Fibroblast of villous mesenchyme (primary cell): ENCODE results near the gene FAM136A. TPM values are rescaled to one million over a fixed set of nuclear protein-coding genes. Genes with fewer than 3 reads are reported as not detected.

Experiments
- DNase-seq: peaks from one replicate; pipeline ENCODE4 v3.0.0-alpha.2; 2010; ENCODE audit warnings: low read depth
- H3K4me3 ChIP-seq: 2 replicates; pipeline ENCODE4 v1.5.1; 2011; ENCODE audit warnings: low read depth, mild to moderate bottlenecking, low read length
- CTCF ChIP-seq: IDR thresholded peaks from 2 replicates; pipeline ENCODE4 v1.5.1; 2012; ENCODE audit warnings: low read depth, mild to moderate bottlenecking, low read length; ENCODE audit not compliant: insufficient read depth
- total RNA-seq: library from RNA; depleted of rRNA; stranded (reverse); fragments of >200 nt; gene quantifications from 2 replicates; pipeline ENCODE4 v1.2.3, GENCODE V29; 2012

Gene FAM136A
- 29.3 and 32.8 TPM in 2 replicates for total RNA-seq

- DNase-seq = peak; percentile 77
- peak within 1 kb of the TSS; percentile 90 for H3K4me3 ChIP-seq
- peak; percentile 88 for TF ChIP-seq CTCF
Observed at GRCh38 chr2:70301344-70302194, at the start of gene FAM136A. TSS of gene FAM136A (minus strand) at chr2:70302067. CDS start at chr2:70302011, 56 bp downstream.

GRCh38 chr2:70349921-70350685 is 48.2 kb upstream of the FAM136A start:
- no peak overlapping the region for H3K4me3 ChIP-seq
- no peak for TF ChIP-seq CTCF
- no peak for DNase-seq

- DNase-seq = no peak
- no peak overlapping the region for H3K4me3 ChIP-seq
Observed at GRCh38 chr2:70347831-70348230, 46.0 kb upstream of the FAM136A start.

GRCh38 chr2:70344195-70344594 is 42.3 kb upstream of the FAM136A start:
- no peak overlapping the region for H3K4me3 ChIP-seq
- DNase-seq = no peak
- no peak for TF ChIP-seq CTCF

More at GRCh38 chr2:70347831-70348230, 46.0 kb upstream of the FAM136A start:
- no peak for TF ChIP-seq CTCF

- DNase-seq = no peak
- TF ChIP-seq CTCF = no peak
- no peak overlapping the region for H3K4me3 ChIP-seq
Observed at GRCh38 chr2:70341477-70341765, 39.6 kb upstream of the FAM136A start.

- peak; percentile 34 for DNase-seq
- H3K4me3 ChIP-seq = no peak overlapping the region
- peak; percentile 79 for TF ChIP-seq CTCF
Observed at GRCh38 chr2:70340761-70341476, 39.1 kb upstream of the FAM136A start.
